ENCODE data around the gene SPATA45. TPM values are rescaled to one million over a fixed set of nuclear protein-coding genes. Genes with fewer than 3 reads are reported as not detected.
"Not testable (repeated sequence)": the region's sequence is repeated elsewhere in the genome, so short reads cannot be mapped to it uniquely, and the experiment has no call there.

Gene SPATA45
- total RNA-seq, 1 donor from 2014 or later: not detected

- peaks cover 27% of the 10 kb centered on the region for H3K36me3 Mint-ChIP-seq (ENCODE audit: insufficient read depth)
- no peak for DNase-seq (ENCODE audit: low spot score, unreplicated experiment)
- peaks cover 2% of the 10 kb centered on the region for H3K4me1 Mint-ChIP-seq (ENCODE audit: low read depth)
- H3K27ac Mint-ChIP-seq: peak overlapping the region; percentile 42
- TF ChIP-seq, protein P1, sequence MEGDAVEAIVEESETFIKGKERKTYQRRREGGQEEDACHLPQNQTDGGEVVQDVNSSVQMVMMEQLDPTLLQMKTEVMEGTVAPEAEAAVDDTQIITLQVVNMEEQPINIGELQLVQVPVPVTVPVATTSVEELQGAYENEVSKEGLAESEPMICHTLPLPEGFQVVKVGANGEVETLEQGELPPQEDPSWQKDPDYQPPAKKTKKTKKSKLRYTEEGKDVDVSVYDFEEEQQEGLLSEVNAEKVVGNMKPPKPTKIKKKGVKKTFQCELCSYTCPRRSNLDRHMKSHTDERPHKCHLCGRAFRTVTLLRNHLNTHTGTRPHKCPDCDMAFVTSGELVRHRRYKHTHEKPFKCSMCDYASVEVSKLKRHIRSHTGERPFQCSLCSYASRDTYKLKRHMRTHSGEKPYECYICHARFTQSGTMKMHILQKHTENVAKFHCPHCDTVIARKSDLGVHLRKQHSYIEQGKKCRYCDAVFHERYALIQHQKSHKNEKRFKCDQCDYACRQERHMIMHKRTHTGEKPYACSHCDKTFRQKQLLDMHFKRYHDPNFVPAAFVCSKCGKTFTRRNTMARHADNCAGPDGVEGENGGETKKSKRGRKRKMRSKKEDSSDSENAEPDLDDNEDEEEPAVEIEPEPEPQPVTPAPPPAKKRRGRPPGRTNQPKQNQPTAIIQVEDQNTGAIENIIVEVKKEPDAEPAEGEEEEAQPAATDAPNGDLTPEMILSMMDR (IDR thresholded peaks at IDR 0.05; ENCODE audit: unreplicated experiment): no peak
- H3K4me3 Mint-ChIP-seq (ENCODE audit: low read depth): no peak overlapping the region
- H3K27me3 Mint-ChIP-seq: no peaks in the 10 kb centered on the region
- no peaks in the 10 kb centered on the region for H3K9me3 Mint-ChIP-seq (ENCODE audit: low read depth)
Measured at GRCh38 chr1:212873518-212873917, 26.1 kb upstream of the SPATA45 start.

DNA sequence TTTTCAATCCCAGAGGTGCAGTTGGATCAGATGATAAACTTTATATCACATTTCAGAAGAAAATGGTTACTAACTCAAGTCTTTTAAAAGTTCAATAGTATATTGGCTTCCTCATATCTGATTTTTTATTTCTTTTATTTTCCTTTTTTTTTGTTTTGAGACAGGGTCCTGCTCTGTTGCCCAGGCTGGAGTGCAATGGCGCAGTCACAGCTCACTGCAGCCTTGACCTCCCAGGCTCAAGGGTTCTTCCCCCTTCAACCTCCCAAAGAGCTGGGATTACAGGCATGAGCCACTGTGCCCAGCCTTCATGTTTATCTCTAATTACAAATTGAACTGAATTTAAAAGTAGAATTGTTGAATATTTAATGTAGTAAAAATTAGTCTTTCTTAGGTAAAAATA is 24.5 kb upstream of the SPATA45 start:
- peaks cover 23% of the 10 kb centered on the region for H3K36me3 Mint-ChIP-seq (ENCODE audit: insufficient read depth)
- DNase-seq (ENCODE audit: low spot score, unreplicated experiment): no peak
- H3K9me3 Mint-ChIP-seq (ENCODE audit: low read depth): no peaks in the 10 kb centered on the region
- H3K27me3 Mint-ChIP-seq: no peaks in the 10 kb centered on the region
- no peak overlapping the region for H3K4me3 Mint-ChIP-seq (ENCODE audit: low read depth)
- TF ChIP-seq, protein P1 (IDR thresholded peaks at IDR 0.05; ENCODE audit: unreplicated experiment): no peak
- H3K4me1 Mint-ChIP-seq (ENCODE audit: low read depth): no peaks in the 10 kb centered on the region
- no peak overlapping the region for H3K27ac Mint-ChIP-seq

DNA sequence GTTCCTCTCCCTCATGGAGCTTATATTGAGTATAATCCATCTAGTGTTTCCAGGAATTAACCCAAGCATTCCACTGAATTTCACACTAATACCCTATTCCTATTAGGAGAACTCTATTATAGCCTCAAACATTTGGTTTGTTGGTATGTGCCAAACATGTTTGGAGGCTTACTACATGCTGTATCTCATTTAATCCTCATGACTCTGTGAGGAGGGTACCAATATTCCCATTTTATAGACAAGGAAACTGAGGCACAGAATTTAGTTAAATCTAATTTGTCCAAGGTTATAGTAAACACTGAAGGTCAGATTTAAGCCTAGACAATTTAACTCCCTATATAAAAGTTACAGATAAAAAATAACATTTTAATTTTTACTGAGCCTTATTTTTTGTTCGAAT is 19.7 kb upstream of the SPATA45 start:
- no peak overlapping the region for H3K27ac Mint-ChIP-seq
- H3K27me3 Mint-ChIP-seq: no peaks in the 10 kb centered on the region
- H3K36me3 Mint-ChIP-seq (ENCODE audit: insufficient read depth): peaks cover 17% of the 10 kb centered on the region
- H3K9me3 Mint-ChIP-seq (ENCODE audit: low read depth): no peaks in the 10 kb centered on the region
- H3K4me3 Mint-ChIP-seq (ENCODE audit: low read depth): no peak overlapping the region
- no peak for DNase-seq (ENCODE audit: low spot score, unreplicated experiment)
- TF ChIP-seq, protein P1 (IDR thresholded peaks at IDR 0.05; ENCODE audit: unreplicated experiment): no peak
- no peaks in the 10 kb centered on the region for H3K4me1 Mint-ChIP-seq (ENCODE audit: low read depth)

DNA sequence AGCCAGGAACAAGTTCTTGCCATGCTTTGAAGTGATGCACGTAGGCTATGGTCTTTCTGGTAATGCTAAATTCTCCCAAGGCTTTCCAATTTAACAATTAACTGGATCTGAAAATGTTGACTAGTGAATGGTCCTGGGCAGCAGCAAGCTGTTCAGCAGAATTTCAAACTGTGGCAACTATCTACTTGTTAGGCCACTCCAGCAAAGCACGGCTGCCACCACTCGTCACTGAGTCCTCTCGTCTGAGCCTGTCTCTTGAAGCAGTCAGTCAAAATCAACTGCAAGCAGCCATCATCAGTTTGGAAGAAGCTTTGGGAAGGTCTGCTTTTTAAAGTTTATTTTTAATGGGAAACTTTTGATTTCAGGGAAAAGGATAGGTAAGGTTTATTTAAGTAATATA is 16.8 kb upstream of the SPATA45 start:
- Mint-ChIP-seq H3K4me1 (ENCODE audit: low read depth) (no peaks in the 10 kb centered on the region), H3K9me3 (ENCODE audit: low read depth) (no peaks in the 10 kb centered on the region), H3K27ac (no peak overlapping the region), H3K27me3 (no peaks in the 10 kb centered on the region), H3K4me3 (ENCODE audit: low read depth) (no peak overlapping the region), H3K36me3 (ENCODE audit: insufficient read depth) (peaks cover 15% of the 10 kb centered on the region)
- no peak for DNase-seq (ENCODE audit: low spot score, unreplicated experiment)
- TF ChIP-seq, protein P1 (IDR thresholded peaks at IDR 0.05; ENCODE audit: unreplicated experiment): no peak

- H3K4me3 Mint-ChIP-seq (ENCODE audit: low read depth); H3K27me3 Mint-ChIP-seq; H3K9me3 Mint-ChIP-seq (ENCODE audit: low read depth); DNase-seq (ENCODE audit: low spot score, unreplicated experiment); H3K4me1 Mint-ChIP-seq (ENCODE audit: low read depth); H3K27ac Mint-ChIP-seq: not testable (repeated sequence)
- H3K36me3 Mint-ChIP-seq (ENCODE audit: insufficient read depth): peaks cover 15% of the 10 kb centered on the region
Measured at GRCh38 chr1:212863345-212863744, 15.9 kb upstream of the SPATA45 start.

DNA sequence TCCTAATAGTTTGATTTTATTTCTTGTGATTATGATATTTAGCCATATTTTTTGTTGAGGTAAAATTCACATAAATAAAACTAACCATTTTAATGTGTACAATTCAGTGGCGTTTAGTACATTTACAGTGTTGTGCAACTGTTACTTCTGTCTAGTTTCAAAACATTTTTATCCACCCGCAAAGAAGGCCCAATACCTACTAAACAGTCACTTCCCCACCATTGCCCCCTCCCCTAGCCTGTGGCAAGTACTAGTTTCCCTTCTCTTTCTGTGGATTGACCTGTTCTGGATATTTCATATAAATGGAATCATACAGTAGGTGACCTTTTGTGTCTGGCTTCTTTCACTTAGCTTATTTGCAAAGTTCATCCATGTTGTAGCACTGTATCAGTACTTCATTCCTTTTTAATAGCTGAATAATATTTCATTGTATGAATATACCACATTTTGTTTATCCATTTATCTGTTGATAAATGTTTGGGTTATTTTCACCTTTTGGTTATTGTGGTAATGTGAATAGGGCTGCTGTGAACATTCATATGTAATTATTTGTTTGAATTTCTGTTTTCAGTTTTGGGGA is 14.8 kb upstream of the SPATA45 start:
- TF ChIP-seq, protein P1 (IDR thresholded peaks at IDR 0.05; ENCODE audit: unreplicated experiment): no peak
- H3K4me1 Mint-ChIP-seq (ENCODE audit: low read depth): peaks cover 3% of the 10 kb centered on the region
- no peak overlapping the region for H3K4me3 Mint-ChIP-seq (ENCODE audit: low read depth)
- H3K27me3 Mint-ChIP-seq: no peaks in the 10 kb centered on the region
- H3K27ac Mint-ChIP-seq: no peak overlapping the region
- no peak for DNase-seq (ENCODE audit: low spot score, unreplicated experiment)
- H3K9me3 Mint-ChIP-seq (ENCODE audit: low read depth): no peaks in the 10 kb centered on the region
- H3K36me3 Mint-ChIP-seq (ENCODE audit: insufficient read depth): peaks cover 14% of the 10 kb centered on the region
